Measurements from ENCODE around the gene ZBTB1. TPM values are rescaled to one million over a fixed set of nuclear protein-coding genes. Genes with fewer than 3 reads are reported as not detected.

Gene ZBTB1
- total RNA-seq, 2 donors from 2014 or later: 26.2 to 32.7 TPM

Other genes starting within 250 kb of the ZBTB1 start
- gene ESR2, start 210.4 kb upstream of the ZBTB1 start, total RNA-seq: under 1 TPM; 0.42 to 0.85 TPM
- 100 to 1,000 TPM in 1 of 2 donors, 10 to 100 TPM in 1; 38.1 to 123 TPM for gene MTHFD1, start 116.4 kb upstream of the ZBTB1 start, total RNA-seq
- gene AKAP5, start 39.3 kb upstream of the ZBTB1 start, total RNA-seq: 10 to 100 TPM in 1 of 2 donors, 1 to 10 TPM in 1; 8.1 to 18.1 TPM
- 1 to 10 TPM; 5.6 to 6.1 TPM for gene ZBTB25, start 932 bp upstream of the ZBTB1 start, total RNA-seq
- 10 to 100 TPM; 21.6 to 66.1 TPM for gene HSPA2, start 36.0 kb downstream of the ZBTB1 start, total RNA-seq
- 1 to 10 TPM; 2.2 to 5.0 TPM for gene PPP1R36, start 45.2 kb downstream of the ZBTB1 start, total RNA-seq
- 100 to 1,000 TPM in 1 of 2 donors, 10 to 100 TPM in 1; 78.8 to 106 TPM for gene PLEKHG3, start 199.7 kb downstream of the ZBTB1 start, total RNA-seq